ENCODE results near the gene CEP170B.

GRCh38 chr14:104900639-104901512 is 35.8 kb downstream of the CEP170B start:
- TF ChIP-seq CTCF (IDR thresholded peaks at IDR 0.05; ENCODE audit: low read depth, low read length, missing input control), result no peak
- no peak for TF ChIP-seq SP1 (IDR thresholded peaks at IDR 0.05)
- TF ChIP-seq HNF4G (IDR thresholded peaks at IDR 0.05), result no peak
- TF ChIP-seq MAX (IDR thresholded peaks at IDR 0.05), result no peak
- no peak for TF ChIP-seq GABPA (IDR thresholded peaks at IDR 0.05 in 1 of 2, conservative IDR thresholded peaks at IDR 0.05 in 1 of 2)
- TF ChIP-seq HNF4A (conservative IDR thresholded peaks at IDR 0.05), result no peak
